Left cardiac atrium (tissue), 4 donors: ENCODE data around the gene CDK3. TPM values are rescaled to one million over a fixed set of nuclear protein-coding genes. Genes with fewer than 3 reads are reported as not detected.

Experiments
- ATAC-seq, 2 donors: fragments of 200-7000 bp; cut with Tn5 transposase; one replicate each; pipeline ENCODE4 v1.9.1; 2020; ENCODE audit warnings: mild to moderate bottlenecking in 2 of 2, moderate library complexity in 2 of 2
- DNase-seq: peaks from one replicate; pipeline ENCODE4 v3.0.0-alpha.2; 2020
- intact Hi-C, 2 donors: fragments of 100-400 bp; cut with DNase I; formaldehyde crosslinking; loops; one replicate each; pipeline versions ENCODE4 v1.14.1 to v1.15.1; 2022 to 2023
- total RNA-seq, 2 donors: library from RNA; stranded (reverse); fragmentation: NEBNext Ultra II Directional; extraction: Animal tissue kit (Norgen Biotek cat#: 25700); gene quantifications; one replicate each; pipeline ENCODE4 v1.2.1, GENCODE V29; 2021
- donor health status: DM: no; HTN: yes; CAD: no.
- donor health status: DM: no; HTN: yes; CAD: no; lungs with severe emphysema.
- donor health status: DM: yes; HTN: yes; CAD: no.
- donor health status: Dilated cardiomyopathy.

The CDK3 gene
- total RNA-seq, 2 donors from 2014 or later = 3.5 to 3.9 TPM

- no peak for DNase-seq
- ATAC-seq = no peak
- intact Hi-C loops = loop anchor here in 1 of 2 donors (5.0 kb wide), 1 partner anchor 102 kb away; no protein-coding TSS in a partner anchor
These were observed 8.2 kb downstream of the CDK3 start for GRCh38 chr17:76008630-76009425.

DNA sequence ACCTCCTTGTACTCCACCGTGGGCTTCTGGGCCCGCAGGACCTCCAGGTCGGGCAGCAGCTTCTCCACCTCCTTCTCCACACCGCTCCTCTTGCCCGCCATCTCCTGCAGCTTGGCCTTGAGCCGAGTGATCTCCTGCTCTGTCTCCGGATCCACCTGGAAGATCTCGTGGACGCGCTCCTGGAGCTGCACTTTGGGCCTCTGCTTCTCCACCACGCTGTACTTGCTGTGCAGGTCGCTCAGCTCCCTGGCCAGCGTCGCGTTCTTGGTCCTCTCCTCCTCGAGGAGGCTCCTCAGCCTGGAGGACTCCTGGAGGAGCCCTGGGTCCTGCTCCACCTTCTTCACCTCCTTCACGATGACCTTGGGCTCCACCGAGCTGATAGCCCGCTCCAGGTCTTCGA lies 8.8 kb downstream of the CDK3 start:
- intact Hi-C loops = loop anchor here in 1 of 2 donors (5.0 kb wide), 1 partner anchor 102 kb away; no protein-coding TSS in a partner anchor
- ATAC-seq (no peak), DNase-seq (no peak)

DNA sequence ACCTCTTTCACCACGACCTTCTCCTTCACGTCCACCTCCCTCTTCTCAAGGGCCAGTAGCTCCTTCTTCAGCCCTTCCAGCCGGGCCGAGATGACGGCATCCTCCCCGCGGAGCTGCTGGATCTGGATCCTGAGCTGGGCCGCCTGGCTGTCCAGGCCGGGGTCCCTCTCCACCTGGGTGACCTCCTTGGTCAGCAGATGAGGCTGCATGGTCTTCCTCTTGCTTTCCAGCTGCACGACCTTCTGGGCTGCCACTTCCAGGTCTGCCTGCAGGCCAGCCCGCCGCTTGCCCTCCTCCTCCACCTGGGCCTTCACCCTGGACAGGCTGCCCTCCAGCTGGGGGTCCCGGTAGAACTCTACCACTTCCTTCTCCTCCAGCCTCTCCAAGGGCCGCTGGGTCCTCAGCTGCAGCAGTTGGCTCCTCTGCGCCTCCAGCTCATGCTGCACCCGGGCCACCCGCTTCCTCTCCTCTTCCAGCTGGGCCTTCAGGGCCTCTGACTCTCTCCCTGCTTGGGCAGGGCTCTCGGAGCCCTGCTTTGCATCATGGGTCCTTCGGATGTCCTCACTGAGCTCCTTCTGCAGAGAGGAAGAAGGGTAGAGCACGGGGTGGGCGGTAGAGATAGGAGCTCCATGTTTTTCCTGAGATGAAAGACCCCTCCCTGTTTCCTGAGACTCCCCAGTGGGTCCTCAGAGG lies 9.5 kb downstream of the CDK3 start:
- DNase-seq = no peak
- ATAC-seq = no peak

GRCh38 chr17:76011951-76012350 lies 11.3 kb downstream of the CDK3 start:
- DNase-seq (no peak), ATAC-seq (no peak)
- intact Hi-C loops = loop anchor here in 1 of 2 donors (10.0 kb wide), 1 partner anchor 283 kb away; no protein-coding TSS in a partner anchor

More for the DNA sequence above, 9.5 kb downstream of the CDK3 start:
- intact Hi-C loops = loop anchor here in 1 of 2 donors (5.0 to 10.0 kb wide), 2 partner anchors 103 to 285 kb away; no protein-coding TSS in a partner anchor

GRCh38 chr17:76013377-76013932 lies 12.8 kb downstream of the CDK3 start:
- ATAC-seq (no peak), DNase-seq (no peak)
- intact Hi-C loops = loop anchor here in 1 of 2 donors (10.0 kb wide), 1 partner anchor 281 kb away; no protein-coding TSS in a partner anchor

- intact Hi-C loops = loop anchor here in 1 of 2 donors (10.0 kb wide), 1 partner anchor 280 kb away; no protein-coding TSS in a partner anchor
These were observed 13.7 kb downstream of the CDK3 start for GRCh38 chr17:76014100-76014924.

DNA sequence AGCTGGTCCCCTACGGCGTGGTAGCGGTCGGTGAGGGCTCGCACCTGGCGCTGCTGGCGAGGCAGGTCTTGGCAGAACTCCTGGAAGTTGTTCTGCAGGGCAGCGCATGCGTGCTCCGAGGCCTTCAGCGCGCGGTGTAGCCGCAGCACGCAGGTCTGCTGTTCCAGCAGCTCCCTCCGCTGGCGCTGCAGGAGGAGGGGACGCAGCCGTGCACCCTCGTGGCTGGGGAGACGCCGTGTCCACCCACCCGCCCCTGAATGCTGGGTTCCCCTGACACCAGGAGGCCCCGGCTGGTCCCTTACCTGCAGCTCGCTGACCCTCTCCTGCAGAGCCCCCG lies 14.2 kb downstream of the CDK3 start:
- ATAC-seq (no peak), DNase-seq (no peak)
- intact Hi-C loops = loop anchor here in 1 of 2 donors (10.0 kb wide), 1 partner anchor 280 kb away; no protein-coding TSS in a partner anchor

More at GRCh38 chr17:76014100-76014924, 13.7 kb downstream of the CDK3 start:
- DNase-seq = peak; percentile 70
- peak; percentile 85 to 88 for ATAC-seq

DNA sequence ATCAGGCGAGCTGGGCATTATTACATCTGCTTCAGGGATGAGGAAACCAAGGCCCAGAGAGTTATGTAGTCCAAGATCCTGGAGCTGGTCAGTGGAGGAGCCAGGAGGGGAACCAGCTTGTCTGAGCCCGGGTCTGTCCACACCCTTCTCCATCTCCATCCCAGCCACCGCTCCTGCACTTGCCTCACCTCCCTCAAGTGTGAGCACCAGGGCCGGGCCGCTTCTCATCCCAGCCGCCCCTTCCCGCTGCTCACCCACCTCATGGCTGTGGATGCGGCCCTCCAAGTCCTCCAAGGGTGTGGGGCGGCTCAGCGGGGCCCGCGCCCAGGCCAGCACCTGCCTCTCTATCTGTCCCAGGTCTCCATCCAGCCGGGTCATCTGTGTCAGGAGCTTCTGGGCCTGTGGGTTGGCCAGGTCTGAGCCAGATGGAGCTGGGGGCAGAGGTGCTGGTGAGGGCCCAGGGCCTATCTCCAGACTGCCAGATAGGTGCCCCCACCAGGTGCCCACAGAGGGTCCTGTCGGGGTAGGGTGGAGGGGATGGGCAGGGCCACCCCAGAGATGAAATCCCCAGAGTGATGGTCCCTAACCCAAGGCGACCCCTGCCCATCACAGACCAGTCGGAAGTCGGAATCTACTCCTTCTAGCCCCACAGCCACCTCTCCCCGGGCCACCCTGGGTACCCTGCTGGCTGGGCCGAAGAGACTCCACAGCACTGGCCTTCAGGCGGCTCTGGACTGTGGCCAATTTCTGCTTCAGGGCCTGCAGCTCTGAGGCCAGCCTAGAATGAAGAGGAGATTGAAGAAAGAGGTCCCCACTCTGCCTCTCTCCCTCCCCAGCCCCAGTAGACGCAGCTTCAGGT lies 17.1 kb downstream of the CDK3 start:
- DNase-seq (no peak), ATAC-seq (no peak)
- intact Hi-C loops = loop anchor here in 1 of 2 donors (10.0 kb wide), 1 partner anchor 277 kb away; no protein-coding TSS in a partner anchor

DNA sequence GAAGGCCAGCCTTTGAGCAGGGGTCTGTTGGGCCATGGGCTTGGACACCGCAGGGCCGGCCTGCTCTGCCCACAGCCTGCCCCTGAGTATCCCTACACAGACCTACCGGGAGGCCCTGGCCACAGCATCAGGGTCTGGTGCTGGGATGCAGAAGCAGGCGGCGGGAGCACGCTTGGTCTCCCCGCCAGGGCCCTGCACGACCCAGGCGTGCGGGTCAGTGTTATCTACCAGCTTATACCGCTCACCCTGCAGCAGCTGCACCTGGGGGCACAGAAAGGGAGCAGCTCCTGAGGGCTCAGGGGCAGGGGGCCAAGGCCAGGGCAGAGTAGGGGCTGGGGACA lies 17.7 kb downstream of the CDK3 start:
- DNase-seq = no peak
- no peak for ATAC-seq
- intact Hi-C loops = loop anchor here in 1 of 2 donors (10.0 kb wide), 1 partner anchor 276 kb away; no protein-coding TSS in a partner anchor

- intact Hi-C loops = loop anchor here in 1 of 2 donors (10.0 kb wide), 1 partner anchor 276 kb away; no protein-coding TSS in a partner anchor
- ATAC-seq (no peak), DNase-seq (no peak)
These were observed 18.1 kb downstream of the CDK3 start for GRCh38 chr17:76018801-76019200.

DNA sequence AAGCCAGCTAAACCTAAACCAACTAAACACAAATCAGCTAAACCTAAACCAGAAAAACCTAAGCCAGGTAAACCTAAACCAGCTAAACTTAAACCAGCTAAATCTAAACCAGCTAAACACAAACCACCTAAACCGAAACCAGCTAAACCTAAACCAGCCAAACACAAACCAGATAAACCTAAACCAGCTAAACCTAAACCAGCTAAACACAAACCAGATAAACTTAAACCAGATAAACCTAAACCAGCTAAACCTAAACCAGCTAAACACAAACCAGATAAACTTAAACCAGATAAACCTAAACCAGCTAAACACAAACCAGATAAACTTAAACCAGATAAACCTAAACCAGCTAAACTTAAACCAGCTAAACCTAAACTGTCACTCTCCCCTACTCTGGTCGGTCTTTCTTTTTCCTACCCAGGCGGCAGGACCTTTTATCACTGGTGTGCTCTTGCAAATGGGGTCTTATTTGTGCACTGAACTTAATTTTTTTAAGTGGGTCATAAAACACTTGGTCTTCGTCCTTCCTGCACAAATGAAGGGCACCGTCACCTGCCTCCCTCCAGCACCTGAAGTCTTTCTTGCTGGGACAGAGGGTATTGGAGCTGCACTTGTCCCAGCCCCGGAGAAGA lies 19.3 kb downstream of the CDK3 start:
- no peak for DNase-seq
- no peak for ATAC-seq
- intact Hi-C loops = loop anchor here in 1 of 2 donors (10.0 kb wide), 1 partner anchor 275 kb away; no protein-coding TSS in a partner anchor

- DNase-seq = no peak
- no peak for ATAC-seq
- intact Hi-C loops = no loop called here
These were observed 21.6 kb downstream of the CDK3 start for GRCh38 chr17:76022285-76022684.

DNA sequence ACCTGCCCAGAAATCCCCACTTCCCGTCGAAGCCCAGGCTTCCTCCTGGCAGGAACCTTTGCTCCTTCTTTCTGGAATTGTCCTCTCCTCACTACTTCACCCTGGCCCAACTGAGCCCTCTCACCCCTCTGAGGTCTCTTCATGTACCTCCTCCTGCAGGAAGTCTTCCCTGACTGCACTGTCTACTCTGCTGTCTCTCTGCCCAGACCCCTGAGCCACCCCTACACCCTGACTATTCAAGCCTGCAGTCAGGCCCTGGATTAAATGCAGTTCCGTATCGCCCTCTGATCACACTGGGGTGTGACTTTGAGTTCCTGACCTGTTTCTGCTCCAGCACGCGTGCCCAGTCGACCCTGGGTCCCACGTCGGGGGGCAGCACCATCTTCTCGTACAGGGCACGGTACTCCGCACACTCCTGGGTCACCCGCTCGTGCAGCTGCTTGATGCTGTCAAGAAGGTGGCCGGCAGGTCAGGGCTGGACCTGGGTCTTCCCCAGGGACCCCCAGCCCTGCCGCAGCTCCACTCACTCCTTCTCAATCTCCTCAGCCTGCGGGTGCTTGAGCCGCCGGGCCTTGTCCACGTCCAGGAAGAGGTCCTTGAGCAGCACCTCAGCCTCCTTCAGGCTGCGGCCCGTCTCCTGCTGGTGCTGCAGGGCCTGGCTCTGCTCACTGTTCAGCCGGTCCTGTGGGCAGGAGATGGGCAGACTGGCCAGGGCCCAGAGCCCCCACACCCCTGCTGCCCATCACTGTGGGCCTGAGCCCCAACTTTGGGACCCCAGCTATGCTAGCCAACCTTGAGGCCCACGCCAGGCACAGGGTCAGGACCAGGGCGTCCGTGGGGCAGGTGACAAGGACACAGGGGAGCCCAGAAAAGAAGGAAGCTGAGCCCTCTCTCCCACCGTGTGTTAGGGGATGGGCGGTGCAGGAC lies 22.6 kb downstream of the CDK3 start:
- ATAC-seq (no peak), DNase-seq (no peak)
- intact Hi-C loops = no loop called here

DNA sequence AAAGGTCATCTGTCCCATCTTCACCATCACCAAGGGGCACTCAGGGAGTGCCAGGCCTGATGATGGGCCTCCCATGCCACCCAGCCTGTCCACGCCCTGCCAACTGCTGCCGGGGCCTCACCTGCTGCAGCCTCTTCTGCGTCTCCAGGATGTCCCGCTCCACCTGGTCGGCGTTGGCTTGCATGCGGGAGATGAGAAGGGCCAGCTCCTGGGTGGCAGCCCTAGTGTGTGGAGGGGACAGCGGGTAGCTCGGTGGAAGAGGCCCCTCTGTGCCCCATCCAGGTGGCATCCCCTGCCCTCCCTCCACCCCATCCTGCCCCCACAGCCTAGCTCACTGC lies 23.2 kb downstream of the CDK3 start:
- ATAC-seq = no peak
- intact Hi-C loops = no loop called here
- DNase-seq = no peak

- no peak for ATAC-seq
- no peak for DNase-seq
- intact Hi-C loops = no loop called here
These were observed 23.7 kb downstream of the CDK3 start for GRCh38 chr17:76024353-76024752.

DNA sequence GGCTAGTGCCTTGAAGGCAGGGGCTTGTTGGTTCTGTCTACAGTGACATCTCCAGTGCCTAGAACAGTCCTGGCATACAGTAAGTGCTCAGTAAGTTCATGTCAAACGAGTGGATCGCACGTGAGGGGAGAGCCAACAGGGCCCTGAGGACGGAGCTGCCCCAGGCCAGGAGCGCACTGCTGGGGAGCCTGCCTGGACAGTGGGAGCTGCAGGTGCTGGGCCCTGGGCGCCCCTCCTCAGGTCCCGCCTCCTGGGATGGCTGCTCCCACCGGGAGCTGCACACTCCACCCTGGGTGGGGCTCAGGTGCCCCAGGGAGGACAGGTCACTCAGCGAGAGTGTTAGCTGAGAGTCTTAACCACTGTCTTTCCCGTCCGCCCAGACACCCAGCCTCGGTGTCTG lies 24.6 kb downstream of the CDK3 start:
- no peak for ATAC-seq
- intact Hi-C loops = no loop called here
- no peak for DNase-seq
